Activated CD8-positive, alpha-beta T cell treated with anti-CD3 and anti-CD28 coated beads for 36 hours (primary cell): ENCODE measurements around the gene ADSL. TPM values are rescaled to one million over a fixed set of nuclear protein-coding genes. Genes with fewer than 3 reads are reported as not detected.

ENCODE experiments used
- ATAC-seq: fragments of 200-7000 bp; cut with Tn5 transposase; one replicate; pipeline ENCODE4 v1.10.0; 2021; ENCODE audit warnings: mild to moderate bottlenecking, moderate library complexity
- CTCF ChIA-PET: fragments of 350-600 bp; sonication (Branson Sonifier 250); formaldehyde crosslinking; loops from one replicate; lab custom pipeline; 2021; ENCODE audit warnings: antibody characterized with exemption; lab: Charles Lee
- POLR2A ChIA-PET: fragments of 350-600 bp; sonication (Branson Sonifier 250); formaldehyde crosslinking; loops from one replicate; lab custom pipeline; 2021; ENCODE audit warnings: antibody characterized with exemption; lab: Charles Lee
- DNase-seq: peaks from one replicate; pipeline ENCODE4 v3.0.0-alpha.2; 2020
- H3K27ac Mint-ChIP-seq: one replicate; pipeline ENCODE4 v1.8.0; 2021; ENCODE audit warnings: mild to moderate bottlenecking, mixed read lengths
- H3K27me3 Mint-ChIP-seq: one replicate; pipeline ENCODE4 v1.8.0; 2021; ENCODE audit warnings: mixed read lengths
- H3K36me3 Mint-ChIP-seq: one replicate; pipeline ENCODE4 v1.8.0; 2021; ENCODE audit warnings: low read depth, mixed read lengths
- H3K4me1 Mint-ChIP-seq: one replicate; pipeline ENCODE4 v1.8.0; 2021; ENCODE audit warnings: low read depth, mixed read lengths
- H3K4me3 Mint-ChIP-seq: one replicate; pipeline ENCODE4 v1.8.0; 2021; ENCODE audit warnings: mild to moderate bottlenecking, moderate library complexity, mixed read lengths
- H3K9me3 Mint-ChIP-seq: one replicate; pipeline ENCODE4 v1.8.0; 2021; ENCODE audit warnings: mixed read lengths
- CTCF ChIP-seq: fragments of 200-600 bp; IDR thresholded peaks from one replicate; pipeline ENCODE4 v1.8.0; 2022; ENCODE audit warnings: antibody characterized with exemption, mild to moderate bottlenecking
- intact Hi-C: fragments of 100-400 bp; cut with micrococcal nuclease; formaldehyde crosslinking; loops from one replicate; pipeline ENCODE4 v1.10.0; 2022
- total RNA-seq, 2 experiments: library from RNA; stranded (reverse); gene quantifications; one replicate each; pipeline ENCODE4 v1.2.3, GENCODE V29; 2021

The ADSL gene
- total RNA-seq, 2 experiments from 2014 or later, result 160 to 169 TPM

GRCh38 chr22:40340044-40340443, 6.3 kb upstream of the ADSL start:
- no peak overlapping the region for H3K4me3 Mint-ChIP-seq
- H3K27ac Mint-ChIP-seq, result no peak overlapping the region
- intact Hi-C loops, result loop anchor here (10.0 kb wide), 1 partner anchor 55 kb away; no protein-coding TSS in a partner anchor
- no peak for TF ChIP-seq CTCF
- H3K4me1 Mint-ChIP-seq, result peaks cover 54% of the 10 kb centered on the region
- H3K36me3 Mint-ChIP-seq, result peaks cover 8% of the 10 kb centered on the region
- ChIA-PET CTCF (no interaction called here), POLR2A (interaction anchor here (0.9 kb wide), 1 partner anchor 296 kb away, joined by 3 read pairs; no protein-coding TSS in a partner anchor)
- ATAC-seq, result no peak
- no peak for DNase-seq
- H3K9me3 Mint-ChIP-seq, result no peaks in the 10 kb centered on the region
- no peaks in the 10 kb centered on the region for H3K27me3 Mint-ChIP-seq

GRCh38 chr22:40341604-40342003, 4.7 kb upstream of the ADSL start:
- DNase-seq (no peak), ATAC-seq (no peak)
- H3K4me1 Mint-ChIP-seq, result peaks cover 45% of the 10 kb centered on the region
- no peak for TF ChIP-seq CTCF
- peak overlapping the region; percentile 11 for H3K27ac Mint-ChIP-seq
- no peaks in the 10 kb centered on the region for H3K9me3 Mint-ChIP-seq
- no peaks in the 10 kb centered on the region for H3K27me3 Mint-ChIP-seq
- ChIA-PET CTCF (interaction anchor here (1.0 kb wide), 1 partner anchor 8 kb away, joined by 4 read pairs; no protein-coding TSS in a partner anchor), POLR2A (interaction anchor here (0.9 to 1.3 kb wide), 2 partner anchors 10 to 66 kb away, joined by 3 to 4 read pairs; no protein-coding TSS in a partner anchor)
- peaks cover 6% of the 10 kb centered on the region for H3K36me3 Mint-ChIP-seq
- intact Hi-C loops, result loop anchor here (10.0 kb wide), 1 partner anchor 57 kb away; no protein-coding TSS in a partner anchor
- no peak overlapping the region for H3K4me3 Mint-ChIP-seq

- H3K4me1 Mint-ChIP-seq, result peaks cover 42% of the 10 kb centered on the region
- H3K36me3 Mint-ChIP-seq, result peaks cover 14% of the 10 kb centered on the region
- peak overlapping the region; percentile 39 for H3K27ac Mint-ChIP-seq
- H3K4me3 Mint-ChIP-seq, result no peak overlapping the region
- no peaks in the 10 kb centered on the region for H3K27me3 Mint-ChIP-seq
- no peak for DNase-seq
- ATAC-seq, result no peak
- intact Hi-C loops, result loop anchor here (10.0 kb wide), 1 partner anchor 58 kb away; no protein-coding TSS in a partner anchor
- no peaks in the 10 kb centered on the region for H3K9me3 Mint-ChIP-seq
- ChIA-PET POLR2A (interaction anchor here (0.9 to 1.3 kb wide), 2 partner anchors 11 to 66 kb away, joined by 3 to 4 read pairs; no protein-coding TSS in a partner anchor), CTCF (interaction anchor here (1.0 kb wide), 1 partner anchor 9 kb away, joined by 4 read pairs; no protein-coding TSS in a partner anchor)
- no peak for TF ChIP-seq CTCF
Observed at GRCh38 chr22:40342521-40342920, 3.8 kb upstream of the ADSL start.

GRCh38 chr22:40345271-40345670, 1.0 kb upstream of the ADSL start:
- H3K27ac Mint-ChIP-seq, result peak overlapping the region; percentile 96
- intact Hi-C loops, result loop anchor here (5.0 to 10.0 kb wide), 3 partner anchors 60 to 303 kb away; partner anchors contain the start of gene TNRC6B
- CTCF ChIA-PET, result interaction anchor here (0.9 to 1.5 kb wide), 4 partner anchors 22 to 345 kb away, joined by 3 read pairs; no protein-coding TSS in a partner anchor
- DNase-seq, result peak; percentile 62
- POLR2A ChIA-PET, result interaction anchor here (0.6 to 4.9 kb wide), 18 partner anchors 10 to 641 kb away, joined by 3 to 31 read pairs (median 4); partner anchors contain the start of gene SGSM3
- no peak for TF ChIP-seq CTCF
- H3K36me3 Mint-ChIP-seq, result peaks cover 30% of the 10 kb centered on the region
- H3K9me3 Mint-ChIP-seq, result no peaks in the 10 kb centered on the region
- H3K4me3 Mint-ChIP-seq, result peak overlapping the region; percentile 96
- H3K27me3 Mint-ChIP-seq, result no peaks in the 10 kb centered on the region
- peaks cover 43% of the 10 kb centered on the region for H3K4me1 Mint-ChIP-seq
- no peak for ATAC-seq

- intact Hi-C loops, result loop anchor here (5.0 to 10.0 kb wide), 3 partner anchors 61 to 303 kb away; partner anchors contain the start of gene TNRC6B
- Mint-ChIP-seq H3K4me1 (peaks cover 41% of the 10 kb centered on the region), H3K9me3 (no peaks in the 10 kb centered on the region), H3K36me3 (peaks cover 33% of the 10 kb centered on the region), H3K27ac (peak overlapping the region; percentile 96), H3K27me3 (no peaks in the 10 kb centered on the region), H3K4me3 (peak overlapping the region; percentile 96)
- ATAC-seq (peak; percentile 52), DNase-seq (peak; percentile 73)
- ChIA-PET CTCF (interaction anchor here (0.9 to 3.8 kb wide), 7 partner anchors 22 to 345 kb away, joined by 3 to 35 read pairs (median 3); partner anchors contain the start of gene TNRC6B), POLR2A (interaction anchor here (0.6 to 4.9 kb wide), 21 partner anchors 11 to 642 kb away, joined by 3 to 31 read pairs (median 4); partner anchors contain the start of gene SGSM3)
- TF ChIP-seq CTCF, result no peak
Observed at GRCh38 chr22:40345815-40346184, 500 bp upstream of the ADSL start.
